Upper lobe of left lung (tissue), 6 donors: ENCODE measurements around the gene CXCL14. TPM values are rescaled to one million over a fixed set of nuclear protein-coding genes. Genes with fewer than 3 reads are reported as not detected.

Source experiments
- ATAC-seq, 2 donors: fragments of 200-7000 bp; cut with Tn5 transposase; one replicate each; pipeline ENCODE4 v1.9.1; 2022; ENCODE audit warnings: mild to moderate bottlenecking in 2 of 2, moderate library complexity in 2 of 2; ENCODE audit not compliant: low FRiP score in 2 of 2
- DNase-seq, 2 donors: peaks; one replicate each; pipeline ENCODE4 v3.0.0-alpha.2; 2019 to 2020
- H3K27ac ChIP-seq, 4 donors: fragments of 200-600 bp; sonication (generic); one replicate each; pipeline ENCODE4 v1.5.1; 2016 to 2019
- H3K27me3 ChIP-seq, 4 donors: fragments of 200-600 bp; sonication (generic); one replicate each; pipeline ENCODE4 v1.5.1; 2017 to 2019
- H3K36me3 ChIP-seq, 4 donors: fragments of 200-600 bp; sonication (generic); one replicate each; pipeline ENCODE4 v1.5.1; 2016 to 2019
- H3K4me1 ChIP-seq, 4 donors: fragments of 200-600 bp; sonication (generic); one replicate each; pipeline ENCODE4 v1.5.1; 2018 to 2019
- H3K4me3 ChIP-seq, 4 donors: fragments of 200-600 bp; sonication (generic); one replicate each; pipeline ENCODE4 v1.5.1; 2017 to 2019; ENCODE audit warnings: mild to moderate bottlenecking in 2 of 4, moderate library complexity in 1 of 4
- H3K9me3 ChIP-seq, 4 donors: fragments of 200-600 bp; sonication (generic); one replicate each; pipeline ENCODE4 v1.5.1; 2018 to 2019
- CTCF ChIP-seq, 6 experiments: fragments of 450-650 bp in 4 of 6; fragments of 200-600 bp in 2 of 6; sonication (generic) in 2 of 6; IDR thresholded peaks; one replicate each; pipeline ENCODE4 v1.5.1; 2016 to 2019; ENCODE audit warnings: antibody characterized with exemption in 6 of 6
- EP300 ChIP-seq, 4 donors: sonication (generic); formaldehyde crosslinking; IDR thresholded peaks; one replicate each; pipeline ENCODE4 v1.5.1; 2017; ENCODE audit warnings: antibody characterized with exemption in 4 of 4, control low read depth in 2 of 4
- POLR2A ChIP-seq, 4 donors: fragments of 450-650 bp; IDR thresholded peaks; one replicate each; pipeline ENCODE4 v1.5.1; 2016 to 2017; ENCODE audit warnings: antibody characterized with exemption in 4 of 4, mild to moderate bottlenecking in 2 of 4
- POLR2AphosphoS5 ChIP-seq, 2 donors: sonication (generic); formaldehyde crosslinking; IDR thresholded peaks; one replicate each; pipeline ENCODE4 v1.5.1; 2017; ENCODE audit warnings: antibody characterized with exemption in 2 of 2
- WGBS, 2 donors: methylation state at CpG; one replicate each; pipeline ENCODE4 v1.1.5; 2017 to 2018; 5-methylcytosine and 5-hydroxymethylcytosine counted together
- total RNA-seq, 6 donors: library from RNA; depleted of rRNA in 4 of 6; stranded (reverse); fragments of >200 nt in 4 of 6; gene quantifications; one replicate each; pipeline versions ENCODE4 v1.1.0 to v1.2.1, GENCODE V29; 2016 to 2021
- donor health status: DM: no; HTN: no; CAD: no; lungs with moderate emphysema.
- donor health status: DM: no; HTN: yes; CAD: no; lungs with severe emphysema.

The CXCL14 gene
- total RNA-seq, 6 donors from 2014 or later: 0.15 to 5.5 (median 2.4) TPM; not detected in 2

GRCh38 chr5:135564331-135564730, 14.5 kb downstream of the CXCL14 start:
- Histone ChIP-seq H3K27me3 (no peaks in the 10 kb centered on the region), H3K27ac (no peak overlapping the region), H3K4me3 (no peak overlapping the region), H3K9me3 (no peaks in the 10 kb centered on the region), H3K36me3 (no peaks in the 10 kb centered on the region), H3K4me1 (peaks cover 0 to 5% (median 0%) of the 10 kb centered on the region in 4 donors)
- DNase-seq (no peak), ATAC-seq (no peak)
- 70 to 88% methylated on average over 4 to 5 of the region's 5 CpGs for WGBS, 2 donors
- TF ChIP-seq CTCF (IDR thresholded peaks at IDR 0.05): no peak
- no peak for TF ChIP-seq POLR2A (IDR thresholded peaks at IDR 0.05)
- TF ChIP-seq EP300 (IDR thresholded peaks at IDR 0.05): no peak
- no peak for TF ChIP-seq POLR2AphosphoS5 (IDR thresholded peaks at IDR 0.05)

GRCh38 chr5:135561266-135561665, 17.5 kb downstream of the CXCL14 start:
- Histone ChIP-seq H3K36me3 (no peaks in the 10 kb centered on the region), H3K27ac (no peak overlapping the region), H3K9me3 (no peaks in the 10 kb centered on the region), H3K4me3 (no peak overlapping the region), H3K4me1 (peaks cover 0 to 5% (median 0%) of the 10 kb centered on the region in 4 donors), H3K27me3 (no peaks in the 10 kb centered on the region)
- TF ChIP-seq CTCF (IDR thresholded peaks at IDR 0.05) (no peak), POLR2AphosphoS5 (IDR thresholded peaks at IDR 0.05) (no peak), POLR2A (IDR thresholded peaks at IDR 0.05) (no peak), EP300 (IDR thresholded peaks at IDR 0.05) (no peak)
- DNase-seq: no peak
- no peak for ATAC-seq
- WGBS, 2 donors: 80 to 84% methylated on average over 6 of the region's 6 CpGs

GRCh38 chr5:135560858-135561257, 17.9 kb downstream of the CXCL14 start:
- 17 to 22% methylated on average over 14 of the region's 14 CpGs for WGBS, 2 donors
- H3K27ac ChIP-seq: no peak overlapping the region
- peaks cover 0 to 5% (median 0%) of the 10 kb centered on the region in 4 donors for H3K4me1 ChIP-seq
- no peak for TF ChIP-seq POLR2A (IDR thresholded peaks at IDR 0.05)
- TF ChIP-seq POLR2AphosphoS5 (IDR thresholded peaks at IDR 0.05): no peak
- TF ChIP-seq CTCF (IDR thresholded peaks at IDR 0.05): peak; percentile 53 to 78 (median 71)
- no peaks in the 10 kb centered on the region for H3K36me3 ChIP-seq
- ATAC-seq (peak in 1 of 2 donors; percentile 91), DNase-seq (peak; percentile 68)
- H3K4me3 ChIP-seq: no peak overlapping the region
- H3K9me3 ChIP-seq: no peaks in the 10 kb centered on the region
- no peaks in the 10 kb centered on the region for H3K27me3 ChIP-seq

GRCh38 chr5:135559354-135559753, 19.4 kb downstream of the CXCL14 start:
- TF ChIP-seq POLR2AphosphoS5 (IDR thresholded peaks at IDR 0.05): no peak
- no peak for TF ChIP-seq POLR2A (IDR thresholded peaks at IDR 0.05)
- TF ChIP-seq CTCF (IDR thresholded peaks at IDR 0.05): no peak
- TF ChIP-seq EP300 (IDR thresholded peaks at IDR 0.05): no peak
- no peak for ATAC-seq
- 47 to 52% methylated on average over 5 to 6 of the region's 6 CpGs for WGBS, 2 donors
- H3K4me1 ChIP-seq: peaks cover 0 to 5% (median 0%) of the 10 kb centered on the region in 4 donors
- no peak overlapping the region for H3K27ac ChIP-seq
- no peaks in the 10 kb centered on the region for H3K9me3 ChIP-seq
- no peak for DNase-seq
- H3K27me3 ChIP-seq: no peaks in the 10 kb centered on the region
- H3K36me3 ChIP-seq: no peaks in the 10 kb centered on the region
- no peak overlapping the region for H3K4me3 ChIP-seq

- TF ChIP-seq CTCF (IDR thresholded peaks at IDR 0.05): no peak
- TF ChIP-seq POLR2A (IDR thresholded peaks at IDR 0.05): no peak
- TF ChIP-seq POLR2AphosphoS5 (IDR thresholded peaks at IDR 0.05): no peak
- H3K36me3 ChIP-seq: no peaks in the 10 kb centered on the region
Measured at GRCh38 chr5:135557076-135557838, 21.5 kb downstream of the CXCL14 start.

More at GRCh38 chr5:135557076-135557838, 21.5 kb downstream of the CXCL14 start:
- Histone ChIP-seq H3K9me3 (no peaks in the 10 kb centered on the region), H3K4me3 (no peak overlapping the region), H3K4me1 (peaks cover 0 to 5% (median 3%) of the 10 kb centered on the region in 4 donors), H3K27ac (no peak overlapping the region), H3K27me3 (no peaks in the 10 kb centered on the region)
- WGBS, 2 donors: 81 to 82% methylated on average over 11 of the region's 11 CpGs
- DNase-seq (no peak), ATAC-seq (no peak)
